GM19324 (cell line): ENCODE data around the gene SMAD9.

Experiments
- ATAC-seq: cut with Tn5 transposase; IDR thresholded peaks from one replicate; pipeline ENCODE4 v1.9.1; 2021; ENCODE audit warnings: mild to moderate bottlenecking, moderate library complexity; ENCODE audit not compliant: unreplicated experiment, low FRiP score

SMAD9 gene

GRCh38 chr13:36919833-36920615 is at the start of gene SMAD9:
Gene SMAD9, minus strand, starts transcription at chr13:36920238. Its CDS starts 40,549 bp downstream, at chr13:36879689.
- peak; percentile 58 for ATAC-seq

GRCh38 chr13:36966404-36966803 is 46.4 kb upstream of the SMAD9 start:
- ATAC-seq: no peak

GRCh38 chr13:36965767-36966166 is 45.7 kb upstream of the SMAD9 start:
- ATAC-seq: no peak

- no peak for ATAC-seq
These were observed 39.5 kb upstream of the SMAD9 start for GRCh38 chr13:36959456-36960116.

GRCh38 chr13:36954542-36954941 is 34.5 kb upstream of the SMAD9 start:
- no peak for ATAC-seq

- no peak for ATAC-seq
These were observed 30.9 kb upstream of the SMAD9 start for GRCh38 chr13:36950920-36951319.

- ATAC-seq: no peak
These were observed 30.3 kb upstream of the SMAD9 start for GRCh38 chr13:36950330-36950729.

- no peak for ATAC-seq
These were observed 25.0 kb upstream of the SMAD9 start for GRCh38 chr13:36945078-36945477.

GRCh38 chr13:36925603-36926002 is 5.6 kb upstream of the SMAD9 start:
- no peak for ATAC-seq

GRCh38 chr13:36924001-36924400 is 4.0 kb upstream of the SMAD9 start:
- no peak for ATAC-seq

GRCh38 chr13:36921631-36922301 is 1.7 kb upstream of the SMAD9 start:
- ATAC-seq: no peak

- no peak for ATAC-seq
These were observed 663 bp upstream of the SMAD9 start for GRCh38 chr13:36920616-36921185.

- ATAC-seq: no peak
These were observed 736 bp downstream of the SMAD9 start for GRCh38 chr13:36919171-36919832.

- no peak for ATAC-seq
These were observed 1.5 kb downstream of the SMAD9 start for GRCh38 chr13:36918246-36919131.

GRCh38 chr13:36917311-36917710 is 2.7 kb downstream of the SMAD9 start:
- no peak for ATAC-seq

- ATAC-seq: no peak
These were observed 4.0 kb downstream of the SMAD9 start for GRCh38 chr13:36915896-36916640.

GRCh38 chr13:36915106-36915505 is 4.9 kb downstream of the SMAD9 start:
- ATAC-seq: no peak

GRCh38 chr13:36914648-36915047 is 5.4 kb downstream of the SMAD9 start:
- ATAC-seq: no peak

- no peak for ATAC-seq
These were observed 6.6 kb downstream of the SMAD9 start for GRCh38 chr13:36913463-36913862.
